ENCODE results near the gene PLPP3.
A peak's percentile ranks its signal among the peaks of the same experiment; 100 is the strongest.
"Not testable (repeated sequence)": the region's sequence is repeated elsewhere in the genome, so short reads cannot be mapped to it uniquely, and the experiment has no call there.

Gene PLPP3

DNA sequence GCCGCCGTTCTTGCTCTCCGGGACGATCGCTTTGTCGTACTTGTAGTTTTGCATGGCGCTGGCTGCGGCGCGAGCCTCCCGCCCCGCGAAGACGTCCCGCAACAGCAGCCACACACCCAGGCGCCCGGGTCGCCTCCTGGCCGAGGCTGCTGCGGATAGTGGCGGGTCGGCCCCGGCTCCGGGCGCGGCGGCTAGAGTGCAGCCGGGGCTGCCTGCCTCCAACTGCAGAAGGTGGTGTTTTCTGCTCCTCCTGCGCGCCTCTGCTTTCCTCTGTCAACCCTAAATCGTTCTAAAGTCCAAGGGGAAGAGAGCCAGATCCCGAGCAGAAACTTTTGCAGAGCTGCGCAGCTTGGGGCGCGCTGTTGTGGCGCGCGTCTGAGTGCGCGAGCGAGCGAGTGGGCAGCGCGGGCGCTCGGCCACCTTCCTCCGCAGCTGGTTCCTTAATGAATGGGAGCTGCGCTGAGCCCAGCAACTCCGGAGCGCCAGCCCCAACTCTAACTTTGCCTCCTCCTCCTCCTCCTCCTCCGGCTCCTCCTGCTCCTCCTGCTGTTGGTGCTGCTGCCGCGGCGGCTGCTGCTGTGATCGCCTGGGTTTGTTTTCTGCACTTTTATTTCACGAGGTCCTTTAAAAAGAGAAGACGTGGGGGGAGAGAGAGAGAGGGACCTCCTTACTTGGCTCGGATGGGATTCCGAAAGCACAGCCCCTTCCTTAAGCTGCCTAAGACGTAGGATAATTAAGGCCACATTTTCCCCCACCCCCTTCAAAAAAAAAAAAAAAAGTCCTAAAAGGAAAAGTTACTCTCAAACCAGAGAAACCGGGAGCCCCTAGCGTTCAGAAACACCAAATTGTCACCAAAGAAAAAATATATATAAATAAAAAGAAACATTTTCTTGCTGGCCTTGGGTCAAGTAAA lies at the start of gene PLPP3:
PLPP3 (minus strand) TSS at position 601 of the 913 bp plus-strand sequence; CDS start at position 54, 547 bp downstream.
- peak; percentile 73 for DNase-seq (ENCODE audit: low spot score)

DNA sequence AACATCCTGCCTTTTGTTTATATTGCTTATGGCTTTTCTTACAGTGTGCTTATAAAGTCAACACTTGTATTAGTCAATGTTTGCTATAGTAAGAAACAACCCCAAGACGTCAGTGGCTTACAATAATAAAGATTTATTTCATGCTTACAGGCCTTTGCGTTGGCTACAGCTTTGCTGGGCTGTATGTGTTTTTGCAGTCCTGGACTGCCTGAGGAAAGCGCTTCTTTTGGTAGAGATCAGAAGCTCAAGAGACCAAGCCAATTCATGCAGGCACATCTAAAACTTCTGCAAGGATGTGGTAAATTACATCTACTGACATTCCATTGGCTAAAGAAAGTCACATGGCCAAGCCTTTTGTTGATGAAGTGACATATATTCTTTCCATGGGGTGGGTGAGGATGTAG lies 48.3 kb upstream of the PLPP3 start:
- DNase-seq (ENCODE audit: low spot score) = no peak

DNA sequence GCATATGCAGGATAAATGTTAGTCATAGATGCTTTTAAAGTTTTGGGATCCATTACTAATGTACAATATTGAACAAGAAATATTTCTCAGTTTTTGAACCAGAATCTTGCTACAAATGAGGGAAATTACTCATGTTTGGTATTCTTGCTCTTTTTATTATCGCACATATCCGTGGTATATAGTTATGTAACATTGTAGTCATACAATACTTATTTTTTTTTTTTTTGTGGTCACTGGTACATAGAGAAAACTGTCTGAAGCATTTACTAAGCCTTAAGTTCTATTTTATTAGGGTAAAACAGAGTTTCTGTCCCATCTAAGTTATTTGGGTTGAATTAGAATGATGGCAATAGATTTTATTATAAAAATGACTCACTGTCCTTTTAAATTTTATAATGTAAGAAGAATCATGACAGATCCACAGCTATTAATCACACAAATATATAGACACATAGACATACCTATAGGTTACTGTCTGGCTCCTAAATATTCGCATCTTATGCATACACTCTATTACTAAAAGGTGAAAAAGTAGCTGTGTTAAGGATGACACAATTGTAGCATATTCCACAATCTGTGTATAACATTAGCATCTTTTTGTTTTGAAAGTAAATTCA lies 47.8 kb upstream of the PLPP3 start:
- no peak for DNase-seq (ENCODE audit: low spot score)

DNA sequence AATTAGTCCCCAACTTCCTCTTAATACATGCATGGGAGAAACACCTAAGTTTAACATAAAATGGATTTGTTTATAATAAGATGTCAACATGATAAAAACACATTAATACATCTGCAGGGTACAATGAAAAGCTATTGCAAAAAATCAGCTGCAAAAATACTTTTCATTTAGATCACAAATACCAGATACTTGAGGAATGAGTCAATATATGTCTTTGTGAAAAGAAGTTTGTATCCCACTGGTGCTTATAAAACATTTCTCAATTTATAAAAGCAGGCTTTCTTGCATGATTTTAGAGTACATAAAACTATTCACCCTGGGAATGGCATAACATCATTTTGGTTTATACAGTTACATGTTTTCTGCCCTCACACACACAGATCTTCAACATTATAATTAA lies 47.2 kb upstream of the PLPP3 start:
- no peak for DNase-seq (ENCODE audit: low spot score)

DNA sequence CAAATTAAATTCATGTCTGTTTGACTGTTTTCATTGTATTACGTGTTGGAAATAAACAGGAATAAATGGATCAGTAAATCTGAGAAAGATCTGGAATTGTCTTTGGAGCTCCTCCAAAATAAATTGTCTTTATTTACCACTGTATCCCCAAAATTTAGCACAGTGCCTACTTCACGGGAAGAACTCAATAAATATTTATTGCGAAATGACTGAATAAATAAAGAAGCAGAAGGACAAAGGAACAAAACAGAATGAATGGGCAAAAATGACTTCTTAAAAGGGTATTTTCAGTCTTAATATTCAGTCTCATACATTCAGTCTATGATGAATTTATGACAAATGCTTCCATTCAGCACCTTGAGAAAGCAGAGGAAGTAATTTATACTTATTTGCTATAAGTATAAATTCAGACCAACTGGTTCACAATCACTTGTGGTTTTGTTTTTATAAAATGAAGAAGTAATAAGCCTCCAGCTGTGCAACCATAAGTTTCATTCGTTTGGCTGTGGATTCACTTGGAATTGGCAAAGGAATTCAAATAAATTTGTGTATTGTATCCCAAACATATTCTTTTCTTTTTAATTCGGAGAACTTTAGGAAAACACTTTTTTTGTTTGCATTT lies 46.6 kb upstream of the PLPP3 start:
- DNase-seq (ENCODE audit: low spot score) = no peak

DNA sequence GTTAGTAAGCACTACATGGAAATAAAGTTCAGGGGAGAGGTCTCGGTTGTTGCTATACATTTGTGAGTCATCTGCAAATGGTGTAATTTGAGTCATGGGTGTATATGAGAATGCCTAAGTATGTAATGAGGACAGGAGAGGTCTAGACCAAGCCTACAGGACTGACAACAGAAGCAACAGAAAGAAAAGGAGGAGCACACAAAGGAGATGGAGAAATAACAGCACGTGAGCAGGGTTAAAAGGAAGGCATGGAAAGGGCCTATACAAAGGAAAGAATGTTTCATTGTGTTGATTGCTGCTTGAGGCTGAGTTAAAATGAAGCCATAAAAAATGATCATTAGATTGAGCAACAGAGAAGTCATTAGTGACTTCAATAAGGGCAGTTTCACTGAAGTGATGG lies 37.8 kb upstream of the PLPP3 start:
- no peak for DNase-seq (ENCODE audit: low spot score)

DNA sequence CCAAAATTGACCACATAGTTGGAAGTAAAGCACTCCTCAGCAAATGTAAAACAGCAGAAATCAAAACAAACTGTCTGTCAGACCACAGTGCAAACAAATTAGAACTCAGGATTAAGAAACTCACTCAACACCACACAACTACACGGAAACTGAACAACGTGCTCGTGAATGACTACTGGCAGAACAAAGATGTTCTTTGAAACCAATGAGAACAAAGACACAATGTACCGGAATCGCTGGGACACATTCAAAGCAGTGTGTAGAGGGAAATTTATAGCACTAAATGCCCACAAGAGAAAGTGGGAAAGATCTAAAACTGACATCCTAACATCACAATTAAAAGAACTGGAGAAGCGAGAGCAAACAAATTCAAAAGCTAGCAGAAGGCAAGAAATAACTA lies 31.4 kb upstream of the PLPP3 start:
- not testable (repeated sequence) for DNase-seq (ENCODE audit: low spot score)

DNA sequence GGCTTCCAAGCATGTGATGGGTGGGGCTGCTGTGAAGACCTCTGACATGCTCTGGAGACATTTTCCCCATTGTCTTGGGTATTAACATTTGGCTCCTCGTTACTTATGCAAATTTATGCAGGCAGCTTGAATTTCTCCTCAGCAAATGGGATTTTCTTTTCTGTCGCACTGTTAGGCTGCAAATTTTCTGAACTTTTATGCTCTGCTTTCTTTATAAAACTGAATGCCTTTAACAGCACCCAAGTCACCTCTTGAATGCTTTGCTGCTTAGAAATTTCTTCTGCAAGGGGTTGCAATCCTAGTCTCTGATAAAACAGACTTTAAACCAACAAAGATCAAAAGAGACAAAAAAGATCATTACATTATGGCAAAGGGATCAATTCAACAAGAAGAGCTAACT lies 30.7 kb upstream of the PLPP3 start:
- not testable (repeated sequence) for DNase-seq (ENCODE audit: low spot score)

DNA sequence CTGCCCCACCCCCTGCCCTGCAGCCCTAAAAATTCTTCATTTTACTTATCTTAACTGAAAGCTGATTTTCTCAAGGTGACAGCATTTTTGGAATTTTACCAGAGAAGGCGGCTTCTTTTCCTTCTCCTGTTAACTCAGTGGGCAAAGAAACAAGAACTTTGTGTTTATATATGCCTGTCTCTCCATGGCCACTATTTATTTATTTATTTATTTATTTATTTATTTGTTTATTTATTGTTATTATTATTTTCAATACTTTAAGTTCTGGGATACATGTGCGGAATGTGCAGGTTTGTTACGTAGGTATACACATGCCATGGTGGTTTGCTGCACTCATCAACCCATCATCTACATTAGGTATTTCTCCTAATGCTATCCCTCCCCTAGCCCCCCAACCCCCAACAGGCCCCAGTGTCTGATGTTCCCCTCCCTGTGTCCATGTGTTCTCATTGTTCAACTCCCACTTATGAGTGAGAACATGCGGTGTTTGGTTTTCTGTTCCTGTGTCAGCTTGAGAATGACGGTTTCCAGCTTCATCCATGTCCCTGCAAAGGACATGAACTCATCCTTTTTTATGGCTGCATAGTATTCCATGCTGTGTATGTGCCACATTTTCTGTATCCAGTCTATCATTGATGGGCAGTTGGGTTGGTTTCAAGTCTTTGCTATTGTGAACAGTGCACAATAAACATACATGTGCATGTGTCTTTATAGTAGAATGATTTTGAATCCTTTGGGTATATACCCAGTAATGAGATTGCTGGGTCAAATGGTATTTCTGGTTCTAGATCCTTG lies 16.2 kb upstream of the PLPP3 start:
- DNase-seq (ENCODE audit: low spot score) = not testable (repeated sequence)

DNA sequence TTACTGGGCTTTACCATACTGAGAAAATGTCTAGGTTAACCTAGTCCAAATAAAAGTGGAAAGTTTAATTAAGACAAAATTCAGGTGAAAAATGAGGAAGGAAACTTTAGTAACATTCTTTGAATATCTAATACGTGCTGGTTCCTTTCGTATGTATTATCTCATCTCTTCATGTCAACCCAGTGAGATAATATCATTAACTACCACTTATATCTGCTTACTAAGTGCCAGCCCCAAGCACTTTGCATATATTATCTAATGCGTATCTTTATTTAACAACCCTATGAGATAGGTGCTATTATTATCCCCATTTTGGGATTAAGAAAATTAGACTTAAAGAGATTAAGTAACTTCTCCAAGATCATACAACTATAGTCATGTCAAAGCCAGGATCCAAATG lies 12.5 kb upstream of the PLPP3 start:
- no peak for DNase-seq (ENCODE audit: low spot score)

DNA sequence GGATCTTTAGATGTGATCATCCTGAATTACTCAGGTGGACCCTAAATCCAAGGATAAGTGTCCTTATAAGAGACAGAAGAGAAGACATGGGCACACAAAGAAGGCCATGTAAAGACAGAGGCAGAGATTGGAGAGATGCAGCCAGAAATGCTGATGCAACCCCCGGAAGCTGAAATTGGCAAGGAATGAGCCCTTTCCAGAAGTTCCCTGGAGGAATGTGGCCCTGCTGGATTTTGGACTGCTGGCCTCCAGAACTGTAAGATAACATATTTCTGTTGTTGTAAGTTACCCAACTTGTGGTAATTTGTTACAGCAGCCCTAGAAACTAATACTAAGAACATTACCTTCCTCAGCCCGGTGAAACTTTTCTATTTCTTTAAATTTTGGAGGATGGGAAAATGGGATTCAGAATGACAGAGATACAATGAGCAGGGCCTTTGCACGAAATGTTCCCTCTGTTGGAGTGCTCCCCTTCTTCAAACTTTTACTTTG lies 11.2 kb upstream of the PLPP3 start:
- DNase-seq (ENCODE audit: low spot score) = no peak

DNA sequence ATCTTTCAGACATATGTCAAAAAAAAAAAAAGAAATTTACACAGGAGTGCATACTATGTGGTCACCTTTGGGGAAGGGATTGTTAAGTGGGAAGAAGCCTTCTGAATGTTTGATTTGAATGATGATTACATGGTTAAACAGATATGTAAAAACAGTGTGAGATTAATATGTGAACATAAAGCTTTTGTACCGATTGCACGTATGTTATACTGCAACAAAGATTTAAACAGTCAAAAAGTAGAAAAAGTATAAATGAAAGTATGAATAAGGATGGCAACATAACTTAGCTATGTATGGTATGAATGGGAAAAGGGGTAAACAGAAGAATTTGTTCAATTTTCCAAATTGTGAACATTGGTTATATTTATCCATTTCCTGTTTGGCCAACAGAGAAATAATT lies 10.0 kb upstream of the PLPP3 start:
- no peak for DNase-seq (ENCODE audit: low spot score)

DNA sequence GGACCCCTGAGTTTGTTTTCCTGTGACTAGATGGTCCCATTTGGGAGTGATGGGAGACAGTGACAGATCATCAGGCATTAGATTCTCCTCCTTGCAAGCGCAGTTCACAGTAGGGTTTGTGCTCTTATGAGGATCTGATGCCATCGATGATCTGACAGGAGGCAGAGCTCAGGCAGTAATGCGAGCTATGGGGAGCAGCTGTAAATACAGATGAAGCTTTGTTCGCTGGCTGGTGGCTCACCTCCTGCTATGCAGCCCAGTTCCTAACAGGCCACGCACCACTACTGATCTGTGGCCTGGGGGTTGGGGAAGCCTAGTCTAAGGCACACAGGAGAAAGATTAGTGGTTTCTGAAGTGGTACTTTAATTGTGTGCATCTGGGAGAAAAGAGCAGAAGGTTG lies 7.1 kb upstream of the PLPP3 start:
- no peak for DNase-seq (ENCODE audit: low spot score)

DNA sequence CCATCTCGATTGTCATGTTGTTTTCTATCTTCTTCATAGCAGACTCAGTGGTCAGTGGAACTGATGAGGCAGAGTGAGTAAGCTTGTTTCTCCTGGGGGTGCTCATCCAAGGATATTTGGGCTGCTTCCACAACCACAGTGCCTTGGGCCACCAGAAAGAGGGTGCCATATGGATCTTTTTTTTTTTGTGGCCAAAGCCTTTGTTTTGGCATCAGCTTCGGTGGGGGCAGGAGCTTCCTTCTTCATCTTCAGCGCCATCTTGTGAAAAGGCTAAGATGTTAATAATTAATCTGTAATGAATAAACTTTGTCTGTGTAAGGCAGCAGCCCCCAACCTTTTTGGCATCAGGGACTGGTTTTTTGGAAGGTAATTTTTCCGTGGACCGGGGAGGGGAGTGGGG lies 6.6 kb upstream of the PLPP3 start:
- no peak for DNase-seq (ENCODE audit: low spot score)

DNA sequence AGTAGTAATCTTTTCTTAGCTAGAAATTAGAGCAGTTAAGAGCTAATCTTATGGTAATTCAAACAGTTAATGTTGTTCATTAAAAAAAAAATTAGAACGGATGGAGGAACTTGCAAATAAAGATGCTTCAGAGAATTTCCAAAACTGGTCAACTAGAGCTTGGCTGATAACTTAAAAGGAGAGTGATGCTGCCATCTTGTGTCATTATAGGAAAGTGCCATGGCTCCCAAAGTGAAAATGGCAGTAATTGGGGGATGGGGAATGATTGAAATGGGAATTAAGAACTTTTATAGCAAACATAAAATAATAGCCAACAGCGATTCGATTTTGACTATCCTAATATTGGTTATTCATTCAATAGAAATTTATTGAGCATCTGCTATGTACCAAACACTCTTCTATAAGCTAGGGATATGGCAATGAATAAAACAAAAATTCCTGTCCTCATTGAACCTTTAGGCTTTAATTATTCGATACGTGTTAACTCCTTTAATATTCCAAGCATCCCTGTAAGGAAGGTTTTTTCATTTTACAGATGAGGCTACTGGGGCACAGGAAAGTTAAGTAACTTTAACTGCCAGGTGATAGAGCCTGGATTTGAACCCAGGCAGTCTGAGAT lies 5.7 kb upstream of the PLPP3 start:
- peak; percentile 35 for DNase-seq (ENCODE audit: low spot score)

DNA sequence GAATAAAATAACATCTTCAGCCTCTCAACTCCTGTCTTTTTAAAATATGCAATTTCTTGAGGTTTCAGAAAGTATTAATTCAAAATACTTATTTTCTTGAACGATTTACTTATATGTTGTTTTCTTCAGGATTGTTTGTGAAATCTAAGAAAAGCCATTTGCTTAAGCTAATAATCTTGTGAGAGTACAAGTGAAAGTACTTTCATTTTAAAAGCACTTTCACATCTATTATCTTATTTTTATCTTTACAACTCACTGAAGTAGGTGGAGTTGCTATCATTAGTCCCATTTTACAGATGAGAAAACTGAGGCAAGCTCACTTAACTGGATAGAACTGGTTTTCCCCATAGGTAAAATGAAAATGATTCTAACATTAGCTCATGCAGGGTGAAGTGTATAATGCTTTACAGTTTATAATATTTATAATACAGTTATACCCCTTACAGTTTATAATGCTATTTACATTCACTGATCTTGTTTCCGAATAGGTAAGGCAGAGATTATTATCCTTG lies 4.7 kb upstream of the PLPP3 start:
- no peak for DNase-seq (ENCODE audit: low spot score)

DNA sequence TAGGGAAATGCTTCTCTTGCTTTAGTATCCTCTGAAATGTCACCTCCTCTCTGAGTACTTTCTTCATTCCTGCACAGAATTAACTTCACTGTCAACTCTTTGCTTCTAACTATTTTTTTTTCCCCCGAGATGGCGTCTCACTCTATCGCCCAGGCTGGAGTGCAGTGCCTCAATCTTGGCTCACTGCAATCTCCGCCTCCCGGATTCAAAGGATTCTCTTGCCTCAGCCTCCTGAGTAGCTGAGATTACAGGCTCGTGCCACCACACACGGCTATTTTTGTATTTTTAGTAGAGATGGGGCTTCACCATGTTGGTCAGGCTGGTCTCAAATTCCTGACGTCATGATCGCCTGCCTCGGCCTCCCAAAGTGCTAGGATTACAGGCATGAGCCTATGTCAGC lies 1.4 kb upstream of the PLPP3 start:
- no peak for DNase-seq (ENCODE audit: low spot score)

DNA sequence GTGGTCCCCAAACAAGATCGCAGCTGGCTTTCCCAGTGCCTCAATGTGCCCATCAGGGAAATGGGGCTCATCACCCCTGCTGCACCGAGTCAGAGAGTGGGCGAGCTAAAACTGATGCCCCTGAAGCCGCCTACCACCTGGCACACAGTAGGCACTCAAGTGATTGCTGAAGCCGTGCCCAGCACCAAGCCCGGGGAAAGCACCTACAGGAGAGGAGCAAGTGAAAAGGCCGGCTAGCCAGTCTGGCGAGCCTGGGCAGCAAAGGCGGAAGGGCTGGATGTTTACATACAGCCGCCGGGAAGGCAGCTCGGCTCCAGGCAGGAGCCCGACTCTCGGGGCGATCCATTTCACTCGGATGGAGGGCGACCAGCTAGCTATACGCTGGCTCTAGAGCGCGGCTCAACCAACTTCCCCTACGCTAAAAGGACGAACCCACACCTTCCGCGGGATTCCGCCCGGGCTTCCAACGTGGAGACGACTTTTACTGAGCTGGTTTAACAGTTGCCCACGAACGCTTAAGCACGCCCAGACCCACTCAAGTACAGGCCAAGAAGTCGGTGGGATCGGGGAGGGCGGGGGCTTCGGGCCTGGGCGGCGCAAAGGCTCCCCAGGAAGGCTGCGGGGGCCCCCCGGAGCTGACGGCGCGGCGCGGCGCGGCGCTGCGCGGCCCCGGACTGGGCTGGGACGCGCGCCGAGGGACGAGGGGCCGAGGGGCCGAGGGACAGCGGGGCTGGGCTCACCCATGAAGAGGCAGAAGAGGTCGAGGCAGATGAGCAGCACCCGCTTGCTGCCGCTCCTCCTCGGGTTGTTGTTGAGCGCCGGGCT lies 1.0 kb downstream of the PLPP3 start:
- peak; percentile 68 for DNase-seq (ENCODE audit: low spot score)

DNA sequence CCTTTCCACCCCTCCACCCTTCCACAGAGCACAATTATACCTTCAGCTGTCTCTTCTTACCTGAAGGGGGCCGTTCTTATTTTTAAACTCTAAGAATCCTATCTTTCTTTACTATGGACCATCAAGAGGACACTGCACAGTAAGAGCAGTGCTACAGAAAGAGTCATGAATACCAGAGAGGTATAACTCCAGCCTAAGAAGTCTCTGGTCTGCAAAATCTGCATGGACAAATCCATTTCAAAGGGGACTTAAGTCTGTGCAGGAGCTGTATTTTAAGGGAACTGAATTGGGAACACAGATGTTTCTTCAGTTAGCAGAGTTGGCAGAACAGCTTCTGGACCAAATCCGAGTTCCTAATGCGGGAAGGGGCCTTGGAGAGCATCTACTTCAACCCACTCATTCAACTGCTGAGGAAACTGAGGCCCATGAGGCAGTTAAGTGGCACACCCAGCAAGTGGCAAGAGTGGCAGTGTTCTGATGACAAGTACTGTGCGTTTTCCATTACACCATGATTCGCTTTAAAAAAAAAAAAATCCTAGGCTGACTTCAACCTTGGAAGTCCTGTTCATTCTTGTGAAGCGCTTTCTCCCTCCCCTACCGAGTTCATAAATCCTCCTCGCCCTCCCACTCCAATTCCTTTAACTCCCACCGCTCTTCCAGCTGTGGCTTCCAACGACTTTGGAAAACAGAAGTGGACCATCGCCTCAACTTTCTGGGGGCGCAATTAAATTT lies 1.8 kb downstream of the PLPP3 start:
- DNase-seq (ENCODE audit: low spot score) = no peak

DNA sequence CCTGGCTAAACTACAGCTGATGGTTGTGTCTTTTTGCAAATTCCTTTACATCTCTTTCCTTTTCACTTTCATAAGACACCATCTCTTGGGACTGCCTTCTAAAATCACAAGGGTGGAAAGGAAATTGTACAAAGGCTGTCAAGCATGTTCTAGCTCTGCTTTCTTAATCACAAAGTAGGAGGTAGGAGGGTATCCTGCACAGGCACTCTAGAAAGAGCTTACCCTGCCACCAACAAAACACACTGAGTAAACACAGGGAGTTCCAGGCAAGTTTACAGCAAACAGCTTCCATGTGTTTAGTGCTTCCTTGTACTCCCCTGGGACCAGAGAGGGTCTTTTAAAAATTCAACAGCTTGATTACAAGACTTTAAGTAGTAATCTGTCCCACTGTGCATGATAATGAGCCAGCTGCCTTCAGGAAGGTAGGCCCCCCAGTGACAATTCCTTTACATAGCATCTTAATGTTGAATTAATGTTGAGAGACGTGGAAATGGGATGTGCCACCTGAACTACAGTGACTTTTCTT lies 2.4 kb downstream of the PLPP3 start:
- peak; percentile 41 for DNase-seq (ENCODE audit: low spot score)
